Endothelial cell of umbilical vein (primary cell): ENCODE measurements around the gene GRK4.

ENCODE experiments used
- CTCF ChIP-seq, 2 donors: IDR thresholded peaks; 1 replicate in 1 of 2; 2 replicates in 1 of 2; pipeline ENCODE4 v1.5.1; 2011; ENCODE audit warnings: low read length in 2 of 2, mild to moderate bottlenecking in 2 of 2, moderate library complexity in 2 of 2, control low read depth in 1 of 2, inconsistent platforms in 1 of 2, low read depth in 1 of 2; ENCODE audit not compliant: insufficient read depth in 1 of 2; ENCODE audit errors: extremely low read depth in 1 of 2
- EZH2 ChIP-seq: IDR thresholded peaks from 2 replicates; pipeline ENCODE4 v1.6.1; 2012; ENCODE audit warnings: borderline replicate concordance, low read depth, mild to moderate bottlenecking, moderate library complexity, low read length, inconsistent platforms; ENCODE audit not compliant: severe bottlenecking
- FOS ChIP-seq: IDR thresholded peaks from 2 replicates; pipeline ENCODE4 v1.6.1; 2011; ENCODE audit warnings: mild to moderate bottlenecking, low read length, moderate library complexity, borderline replicate concordance; ENCODE audit not compliant: insufficient read depth
- GATA2 ChIP-seq: IDR thresholded peaks from 2 replicates; pipeline ENCODE4 v1.7.0; 2011; ENCODE audit warnings: low read depth, mild to moderate bottlenecking, moderate library complexity, mixed read lengths, low read length; ENCODE audit not compliant: insufficient read length, insufficient read depth
- JUN ChIP-seq: IDR thresholded peaks from 2 replicates; pipeline ENCODE4 v1.6.1; 2011; ENCODE audit warnings: borderline replicate concordance, low read depth; ENCODE audit not compliant: insufficient read length, insufficient read depth
- MAX ChIP-seq: IDR thresholded peaks from 2 replicates; pipeline ENCODE4 v1.6.1; 2011; ENCODE audit not compliant: insufficient read depth, insufficient read length
- MYC ChIP-seq: IDR thresholded peaks from one replicate; pipeline ENCODE4 v1.6.1; 2011; ENCODE audit warnings: mild to moderate bottlenecking, low read depth, low read length
- POLR2A ChIP-seq: IDR thresholded peaks from 2 replicates; pipeline ENCODE4 v1.6.1; 2012; ENCODE audit warnings: low read depth, mild to moderate bottlenecking, control low read depth, low read length
- POLR2AphosphoS5 ChIP-seq: IDR thresholded peaks from 2 replicates; pipeline ENCODE4 v1.6.1; 2012; ENCODE audit warnings: low read depth, mild to moderate bottlenecking, control low read depth, low read length, moderate library complexity; ENCODE audit not compliant: insufficient read depth

DNA sequence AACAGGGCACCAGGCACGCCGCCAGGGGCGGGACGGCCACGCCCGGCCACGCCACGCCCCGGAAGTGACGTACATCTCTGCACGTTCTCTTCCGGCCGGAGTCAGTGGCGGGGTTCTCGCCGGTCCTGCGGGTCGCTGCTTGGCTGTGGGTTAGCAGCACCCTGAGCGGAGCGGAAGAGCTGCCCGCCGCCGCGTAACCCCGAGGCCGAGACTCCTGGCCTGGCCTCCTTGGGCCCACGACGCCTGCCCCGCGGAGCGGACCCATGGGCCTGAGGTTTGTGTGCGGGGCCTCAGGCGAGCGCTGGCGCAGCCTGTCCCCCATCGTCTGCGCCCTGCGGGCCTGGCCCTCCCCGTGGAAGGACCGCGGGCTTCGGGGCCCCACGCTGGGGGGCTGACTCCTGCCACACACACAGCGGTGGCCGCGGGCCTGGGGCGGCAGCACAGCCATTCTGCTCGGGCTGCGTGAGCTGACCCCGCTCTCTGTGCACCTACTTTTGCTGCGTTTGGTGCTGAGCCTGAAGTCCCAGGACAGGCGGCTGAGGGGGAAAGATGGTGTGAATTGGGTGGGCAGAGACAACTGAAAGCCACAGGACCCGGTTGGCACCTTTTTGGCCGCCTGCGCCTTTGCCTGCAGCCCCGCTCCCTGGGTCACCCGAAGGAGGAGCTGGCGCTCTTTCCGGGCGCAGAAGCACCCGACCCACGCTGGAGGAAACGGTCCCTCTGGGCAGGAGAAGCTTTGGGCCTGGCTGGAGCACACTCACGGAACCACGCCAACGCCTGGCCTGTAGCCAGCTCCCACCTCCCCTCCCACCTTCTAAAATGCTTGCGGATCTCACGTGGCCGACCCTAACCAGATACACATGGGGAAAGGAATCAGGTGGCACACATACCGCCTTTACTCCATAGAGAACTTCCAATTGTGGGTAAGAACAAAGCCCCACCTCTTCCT lies 28.3 kb upstream of the GRK4 start:
- TF ChIP-seq POLR2A, result peak; percentile 86
- no peak for TF ChIP-seq CTCF (IDR thresholded peaks at IDR 0.05; ENCODE audit: extremely low read depth in 1 of 2, insufficient read depth in 1 of 2, low read depth in 1 of 2, low read length in 2 of 2)
- TF ChIP-seq POLR2AphosphoS5, result peak; percentile 90
- no peak for TF ChIP-seq FOS
- TF ChIP-seq EZH2, result no peak
- peak; percentile 34 for TF ChIP-seq MYC
- peak; percentile 39 for TF ChIP-seq MAX
- no peak for TF ChIP-seq JUN
- no peak for TF ChIP-seq GATA2
